Thyroid gland (tissue), 4 donors: ENCODE measurements around the gene EIF2S2.
"Not testable (repeated sequence)": the region's sequence is repeated elsewhere in the genome, so short reads cannot be mapped to it uniquely, and the experiment has no call there.

Experiments used
- POLR2A ChIP-seq, 2 donors: fragments of 450-650 bp; IDR thresholded peaks; one replicate each; pipeline ENCODE4 v1.6.1; 2017; ENCODE audit warnings: antibody characterized with exemption in 2 of 2, mild to moderate bottlenecking in 2 of 2, moderate library complexity in 1 of 2
- TF ChIP-seq, protein P1 (sequence below), 6 experiments: fragments of 200-600 bp in 3 of 6; fragments of 450-650 bp in 3 of 6; sonication (generic) in 3 of 6; IDR thresholded peaks; one replicate each; pipeline ENCODE4 v1.5.1; 2016 to 2019; ENCODE audit warnings: antibody characterized with exemption in 6 of 6, mild to moderate bottlenecking in 2 of 6, inconsistent platforms in 1 of 6, moderate library complexity in 1 of 6

DNA sequence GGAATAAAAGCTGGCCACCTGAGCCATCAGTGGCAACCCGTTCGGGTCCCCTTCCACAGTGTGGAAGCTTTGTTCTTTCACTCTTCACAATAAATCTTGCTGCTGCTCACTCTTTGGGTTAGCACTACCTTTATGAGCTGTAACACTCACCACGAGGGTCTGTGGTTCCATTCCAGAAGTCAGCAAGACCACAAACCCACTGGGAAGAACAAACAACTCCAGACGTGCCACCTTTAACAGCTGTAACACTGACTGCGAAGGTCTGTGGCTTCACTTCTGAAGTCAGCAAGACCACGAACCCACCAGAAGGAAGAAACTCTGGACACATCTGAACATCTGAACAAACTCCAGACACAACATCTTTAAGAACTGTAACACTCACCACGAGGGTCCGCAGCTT is 45.7 kb upstream of the EIF2S2 start:
- not testable (repeated sequence) for TF ChIP-seq POLR2A (IDR thresholded peaks at IDR 0.05)
- TF ChIP-seq, protein P1, sequence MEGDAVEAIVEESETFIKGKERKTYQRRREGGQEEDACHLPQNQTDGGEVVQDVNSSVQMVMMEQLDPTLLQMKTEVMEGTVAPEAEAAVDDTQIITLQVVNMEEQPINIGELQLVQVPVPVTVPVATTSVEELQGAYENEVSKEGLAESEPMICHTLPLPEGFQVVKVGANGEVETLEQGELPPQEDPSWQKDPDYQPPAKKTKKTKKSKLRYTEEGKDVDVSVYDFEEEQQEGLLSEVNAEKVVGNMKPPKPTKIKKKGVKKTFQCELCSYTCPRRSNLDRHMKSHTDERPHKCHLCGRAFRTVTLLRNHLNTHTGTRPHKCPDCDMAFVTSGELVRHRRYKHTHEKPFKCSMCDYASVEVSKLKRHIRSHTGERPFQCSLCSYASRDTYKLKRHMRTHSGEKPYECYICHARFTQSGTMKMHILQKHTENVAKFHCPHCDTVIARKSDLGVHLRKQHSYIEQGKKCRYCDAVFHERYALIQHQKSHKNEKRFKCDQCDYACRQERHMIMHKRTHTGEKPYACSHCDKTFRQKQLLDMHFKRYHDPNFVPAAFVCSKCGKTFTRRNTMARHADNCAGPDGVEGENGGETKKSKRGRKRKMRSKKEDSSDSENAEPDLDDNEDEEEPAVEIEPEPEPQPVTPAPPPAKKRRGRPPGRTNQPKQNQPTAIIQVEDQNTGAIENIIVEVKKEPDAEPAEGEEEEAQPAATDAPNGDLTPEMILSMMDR (IDR thresholded peaks at IDR 0.05) = not testable (repeated sequence)
